ENCODE measurements around the gene PCDHGA5. TPM values are rescaled to one million over a fixed set of nuclear protein-coding genes. Genes with fewer than 3 reads are reported as not detected.
A peak's percentile ranks its signal among the peaks of the same experiment; 100 is the strongest.
"Not testable (repeated sequence)": the region's sequence is repeated elsewhere in the genome, so short reads cannot be mapped to it uniquely, and the experiment has no call there.

PCDHGA5 gene
- total RNA-seq, 6 donors from 2014 or later: 0.97 to 7.3 (median 2.0) TPM

DNA sequence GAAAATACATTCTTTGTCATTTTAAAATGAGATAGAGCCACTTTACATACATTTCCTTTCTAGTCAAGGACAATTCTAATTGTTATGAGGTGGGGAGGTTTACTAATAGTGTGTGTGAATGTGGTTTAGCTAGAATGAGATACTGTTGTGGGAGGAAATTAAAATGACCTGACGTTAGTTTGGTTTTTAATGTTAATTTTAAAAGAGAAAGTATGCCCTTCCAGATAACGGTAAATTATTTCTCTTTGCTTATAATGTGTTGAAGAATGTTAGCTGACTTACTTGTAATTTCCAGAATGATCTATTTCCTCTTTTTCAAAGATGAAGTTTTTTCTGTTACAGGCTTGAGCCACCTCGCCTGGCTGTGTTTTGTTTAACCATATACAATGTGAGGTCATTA lies 41.7 kb upstream of the PCDHGA5 start:
- peaks cover 36 to 70% (median 63%) of the 10 kb centered on the region in 4 donors for H3K9me3 ChIP-seq
- no peak for ATAC-seq (ENCODE audit: low FRiP score in 2 of 2)
- TF ChIP-seq EP300 (IDR thresholded peaks at IDR 0.05) (no peak), POLR2AphosphoS5 (IDR thresholded peaks at IDR 0.05) (no peak), POLR2A (IDR thresholded peaks at IDR 0.05) (no peak)
- TF ChIP-seq, protein P1, sequence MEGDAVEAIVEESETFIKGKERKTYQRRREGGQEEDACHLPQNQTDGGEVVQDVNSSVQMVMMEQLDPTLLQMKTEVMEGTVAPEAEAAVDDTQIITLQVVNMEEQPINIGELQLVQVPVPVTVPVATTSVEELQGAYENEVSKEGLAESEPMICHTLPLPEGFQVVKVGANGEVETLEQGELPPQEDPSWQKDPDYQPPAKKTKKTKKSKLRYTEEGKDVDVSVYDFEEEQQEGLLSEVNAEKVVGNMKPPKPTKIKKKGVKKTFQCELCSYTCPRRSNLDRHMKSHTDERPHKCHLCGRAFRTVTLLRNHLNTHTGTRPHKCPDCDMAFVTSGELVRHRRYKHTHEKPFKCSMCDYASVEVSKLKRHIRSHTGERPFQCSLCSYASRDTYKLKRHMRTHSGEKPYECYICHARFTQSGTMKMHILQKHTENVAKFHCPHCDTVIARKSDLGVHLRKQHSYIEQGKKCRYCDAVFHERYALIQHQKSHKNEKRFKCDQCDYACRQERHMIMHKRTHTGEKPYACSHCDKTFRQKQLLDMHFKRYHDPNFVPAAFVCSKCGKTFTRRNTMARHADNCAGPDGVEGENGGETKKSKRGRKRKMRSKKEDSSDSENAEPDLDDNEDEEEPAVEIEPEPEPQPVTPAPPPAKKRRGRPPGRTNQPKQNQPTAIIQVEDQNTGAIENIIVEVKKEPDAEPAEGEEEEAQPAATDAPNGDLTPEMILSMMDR (IDR thresholded peaks at IDR 0.05): no peak
- H3K4me3 ChIP-seq: no peak overlapping the region
- 88 to 94% methylated on average over 3 of the region's 3 CpGs for WGBS, 2 donors
- H3K27me3 ChIP-seq: no peaks in the 10 kb centered on the region
- H3K36me3 ChIP-seq: peaks cover 0 to 26% (median 11%) of the 10 kb centered on the region in 4 donors
- no peak for DNase-seq
- H3K27ac ChIP-seq: no peak overlapping the region
- H3K4me1 ChIP-seq: peaks cover 0 to 9% (median 4%) of the 10 kb centered on the region in 4 donors

DNA sequence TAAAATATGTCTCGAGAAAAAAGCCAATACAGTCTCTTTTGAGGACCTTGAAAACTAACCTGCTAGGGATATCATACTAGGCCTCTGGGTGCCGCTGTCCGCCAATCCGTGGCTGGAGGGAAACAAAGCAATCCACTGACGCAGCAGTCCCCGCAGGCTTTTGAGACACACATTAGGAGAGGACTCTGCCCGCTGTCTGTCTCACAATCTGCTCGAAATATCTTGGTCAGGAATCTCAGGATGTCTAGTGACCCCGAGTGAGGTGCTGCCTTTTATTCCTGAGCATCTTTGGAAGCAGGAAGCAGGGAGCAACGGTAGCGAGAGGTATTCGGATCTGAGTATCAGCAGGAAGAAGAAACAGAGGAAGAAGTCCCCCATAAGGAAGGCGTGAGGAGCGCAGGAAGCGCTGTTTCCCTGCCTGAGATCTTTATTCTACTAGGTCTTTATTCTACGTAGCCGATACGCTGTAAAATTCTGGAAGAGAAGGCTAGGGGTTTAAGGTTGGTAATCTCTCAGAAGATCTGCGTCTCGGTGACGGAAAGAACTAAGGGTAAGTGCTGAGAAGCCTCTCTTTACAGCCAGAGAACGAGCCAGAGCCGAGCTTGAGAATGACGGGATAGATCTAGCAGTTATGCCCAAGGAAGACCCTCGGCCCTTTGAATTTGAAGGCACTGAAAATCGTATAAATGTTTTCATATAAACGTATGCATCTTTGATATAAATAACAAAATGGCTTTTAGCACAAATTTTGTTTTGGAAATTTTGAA lies 37.7 kb upstream of the PCDHGA5 start:
- TF ChIP-seq, protein P1 (IDR thresholded peaks at IDR 0.05): peak in 3 of 6 experiments; percentile 22 to 26 (median 24)
- no peak for TF ChIP-seq EP300 (IDR thresholded peaks at IDR 0.05)
- TF ChIP-seq POLR2AphosphoS5 (IDR thresholded peaks at IDR 0.05): no peak
- TF ChIP-seq POLR2A (IDR thresholded peaks at IDR 0.05): peak in 1 of 4 donors; percentile 12
- Histone ChIP-seq H3K36me3 (no peaks in the 10 kb centered on the region), H3K4me1 (peaks cover 0 to 1% (median under 1%) of the 10 kb centered on the region in 4 donors), H3K9me3 (peaks cover 30 to 58% (median 55%) of the 10 kb centered on the region in 4 donors), H3K4me3 (peak overlapping the region in 3 of 4 donors; percentile 19 to 45 (median 31)), H3K27ac (peak overlapping the region in 2 of 4 donors; percentile 30 to 49), H3K27me3 (no peaks in the 10 kb centered on the region)
- DNase-seq: peak in 1 of 2 donors; percentile 48
- WGBS, 2 donors: 11 to 19% methylated on average over 27 of the region's 27 CpGs
- peak in 1 of 2 donors; percentile 73 for ATAC-seq (ENCODE audit: low FRiP score in 2 of 2)

DNA sequence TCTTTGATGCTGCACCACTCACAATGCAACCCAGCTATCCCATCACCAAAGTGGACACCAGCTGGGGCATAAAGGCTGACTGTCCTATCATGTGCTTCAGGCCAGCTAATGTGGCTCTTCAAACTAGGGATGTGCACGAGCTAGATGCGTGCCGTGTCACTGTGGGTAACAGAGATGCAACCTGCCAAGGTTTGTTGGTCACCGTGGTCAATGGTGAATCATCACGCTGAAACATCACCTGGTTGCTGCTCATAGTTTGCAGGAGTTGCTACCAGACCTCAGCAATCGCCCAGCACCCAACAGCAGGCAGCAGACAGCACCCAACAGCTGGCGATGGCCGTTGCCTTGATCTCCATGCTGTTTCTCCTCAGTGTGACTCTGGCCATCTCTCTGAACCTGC lies 35.7 kb upstream of the PCDHGA5 start:
- Histone ChIP-seq H3K9me3 (peaks cover 42 to 71% (median 61%) of the 10 kb centered on the region in 4 donors), H3K27ac (no peak overlapping the region), H3K4me1 (no peaks in the 10 kb centered on the region), H3K36me3 (no peaks in the 10 kb centered on the region), H3K4me3 (no peak overlapping the region), H3K27me3 (no peaks in the 10 kb centered on the region)
- 73 to 81% methylated on average over 2 to 8 of the region's 8 CpGs for WGBS, 2 donors
- ATAC-seq (ENCODE audit: low FRiP score in 2 of 2): no peak
- TF ChIP-seq POLR2AphosphoS5 (IDR thresholded peaks at IDR 0.05): no peak
- TF ChIP-seq, protein P1 (IDR thresholded peaks at IDR 0.05): no peak
- no peak for TF ChIP-seq POLR2A (IDR thresholded peaks at IDR 0.05)
- TF ChIP-seq EP300 (IDR thresholded peaks at IDR 0.05): no peak
- DNase-seq: no peak

DNA sequence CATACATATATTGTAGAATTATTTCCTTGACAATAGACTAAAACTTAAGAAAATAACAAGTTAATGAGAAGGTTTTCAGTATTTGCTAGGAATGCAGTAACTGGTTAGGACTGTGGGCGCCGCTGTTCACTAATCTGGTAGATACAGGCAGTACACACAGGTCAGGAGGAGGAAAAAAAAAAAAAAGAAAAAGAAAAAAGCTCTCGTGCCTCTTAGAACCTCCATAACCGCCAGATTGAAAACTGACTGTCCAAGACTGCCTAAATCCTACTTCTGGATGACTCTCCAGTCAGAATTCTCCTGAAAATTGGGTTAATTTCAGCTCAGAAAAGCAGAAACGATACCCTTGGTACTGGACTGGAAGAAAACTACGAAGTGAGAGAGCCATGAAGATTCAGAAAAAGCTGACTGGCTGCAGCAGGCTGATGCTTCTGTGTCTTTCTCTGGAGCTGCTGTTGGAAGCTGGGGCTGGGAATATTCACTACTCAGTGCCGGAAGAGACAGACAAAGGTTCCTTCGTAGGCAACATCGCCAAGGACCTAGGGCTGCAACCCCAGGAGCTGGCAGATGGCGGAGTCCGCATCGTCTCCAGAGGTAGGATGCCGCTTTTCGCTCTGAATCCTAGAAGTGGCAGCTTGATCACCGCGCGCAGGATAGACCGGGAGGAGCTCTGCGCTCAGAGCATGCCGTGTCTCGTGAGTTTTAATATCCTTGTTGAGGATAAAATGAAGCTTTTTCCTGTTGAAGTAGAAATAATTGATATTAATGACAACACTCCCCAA lies 33.5 kb upstream of the PCDHGA5 start, which contains the start of gene PCDHGA1:
Gene PCDHGA1 (plus strand): TSS at position 216 of the 782 bp plus-strand sequence.
- Histone ChIP-seq H3K27ac (no peak within 1 kb of the TSS), H3K4me3 (no peak within 1 kb of the TSS), H3K4me1 (no peaks in the 10 kb centered on the region), H3K36me3 (no peaks in the 10 kb centered on the region), H3K9me3 (peaks cover 48 to 85% (median 64%) of the 10 kb centered on the region in 4 donors), H3K27me3 (no peaks in the 10 kb centered on the region)
- ATAC-seq (ENCODE audit: low FRiP score in 2 of 2): no peak
- no peak for TF ChIP-seq POLR2AphosphoS5 (IDR thresholded peaks at IDR 0.05)
- TF ChIP-seq, protein P1 (IDR thresholded peaks at IDR 0.05): no peak
- DNase-seq: no peak
- WGBS, 2 donors: 25 to 29% methylated on average over 21 of the region's 21 CpGs

DNA sequence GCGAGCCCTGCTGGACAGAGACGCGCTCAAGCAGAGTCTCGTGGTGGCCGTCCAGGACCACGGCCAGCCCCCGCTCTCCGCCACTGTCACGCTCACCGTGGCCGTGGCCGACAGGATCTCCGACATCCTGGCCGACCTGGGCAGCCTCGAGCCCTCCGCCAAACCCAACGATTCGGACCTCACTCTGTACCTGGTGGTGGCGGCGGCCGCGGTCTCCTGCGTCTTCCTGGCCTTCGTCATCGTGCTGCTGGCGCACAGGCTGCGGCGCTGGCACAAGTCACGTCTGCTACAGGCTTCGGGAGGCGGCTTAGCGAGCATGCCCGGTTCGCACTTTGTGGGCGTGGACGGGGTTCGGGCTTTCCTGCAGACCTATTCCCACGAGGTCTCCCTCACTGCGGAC lies 31.4 kb upstream of the PCDHGA5 start:
- 33 to 43% methylated on average over 14 to 21 of the region's 39 CpGs for WGBS, 2 donors
- H3K4me1 ChIP-seq; H3K27ac ChIP-seq; ATAC-seq (ENCODE audit: low FRiP score in 2 of 2); H3K4me3 ChIP-seq; H3K27me3 ChIP-seq; H3K36me3 ChIP-seq: not testable (repeated sequence)
- H3K9me3 ChIP-seq: peaks cover 54 to 70% (median 55%) of the 10 kb centered on the region in 4 donors
- DNase-seq: peak in 1 of 2 donors; percentile 81

Measured in upper lobe of left lung (tissue), 6 donors.